ENCODE results near the gene HLA-DMB.

The HLA-DMB gene

GRCh38 chr6:32940656-32941213 is at the start of gene HLA-DMB:
TSS of gene HLA-DMB (minus strand) at chr6:32941028. CDS start at chr6:32940807, 221 bp downstream.
- DNase-seq (ENCODE audit: low spot score), result peak; percentile 55

GRCh38 chr6:32989368-32989767 is 48.5 kb upstream of the HLA-DMB start:
- no peak for DNase-seq (ENCODE audit: low spot score)

- DNase-seq (ENCODE audit: low spot score), result peak; percentile 91
These were observed 44.0 kb upstream of the HLA-DMB start for GRCh38 chr6:32984622-32985389.

- no peak for DNase-seq (ENCODE audit: low spot score)
These were observed 43.3 kb upstream of the HLA-DMB start for GRCh38 chr6:32983964-32984621.

GRCh38 chr6:32983493-32983848 is 42.6 kb upstream of the HLA-DMB start:
- no peak for DNase-seq (ENCODE audit: low spot score)

- DNase-seq (ENCODE audit: low spot score), result no peak
These were observed 42.1 kb upstream of the HLA-DMB start for GRCh38 chr6:32982702-32983492.

- no peak for DNase-seq (ENCODE audit: low spot score)
These were observed 41.4 kb upstream of the HLA-DMB start for GRCh38 chr6:32982084-32982701.

- DNase-seq (ENCODE audit: low spot score), result no peak
These were observed 39.7 kb upstream of the HLA-DMB start for GRCh38 chr6:32980488-32981038.

- no peak for DNase-seq (ENCODE audit: low spot score)
These were observed 39.1 kb upstream of the HLA-DMB start for GRCh38 chr6:32979720-32980487.

GRCh38 chr6:32977953-32978324 is 37.1 kb upstream of the HLA-DMB start:
- no peak for DNase-seq (ENCODE audit: low spot score)

- no peak for DNase-seq (ENCODE audit: low spot score)
These were observed 36.6 kb upstream of the HLA-DMB start for GRCh38 chr6:32977272-32977952.

GRCh38 chr6:32976334-32977069 is 35.7 kb upstream of the HLA-DMB start:
- no peak for DNase-seq (ENCODE audit: low spot score)

- no peak for DNase-seq (ENCODE audit: low spot score)
These were observed 35.1 kb upstream of the HLA-DMB start for GRCh38 chr6:32975886-32976285.

- peak; percentile 42 for DNase-seq (ENCODE audit: low spot score)
These were observed 33.9 kb upstream of the HLA-DMB start for GRCh38 chr6:32974541-32975308.

GRCh38 chr6:32974016-32974333 is 33.1 kb upstream of the HLA-DMB start:
- peak; percentile 61 for DNase-seq (ENCODE audit: low spot score)

- peak; percentile 90 for DNase-seq (ENCODE audit: low spot score)
These were observed 32.6 kb upstream of the HLA-DMB start for GRCh38 chr6:32973144-32974015.

GRCh38 chr6:32972353-32973143 is 31.7 kb upstream of the HLA-DMB start:
- DNase-seq (ENCODE audit: low spot score), result no peak

Measured in hematopoietic multipotent progenitor cell treated with erythropoietin and hydrocortisone succinate and interleukin-3 and kit ligand, for 17 days (in vitro differentiated cells).